ENCODE data around the gene RGS11. TPM values are rescaled to one million over a fixed set of nuclear protein-coding genes. Genes with fewer than 3 reads are reported as not detected.

Gene RGS11
- total and polyA plus RNA-seq, 4 donors, result 0.51 to 1.6 (median 0.77) TPM; not detected in 1

DNA sequence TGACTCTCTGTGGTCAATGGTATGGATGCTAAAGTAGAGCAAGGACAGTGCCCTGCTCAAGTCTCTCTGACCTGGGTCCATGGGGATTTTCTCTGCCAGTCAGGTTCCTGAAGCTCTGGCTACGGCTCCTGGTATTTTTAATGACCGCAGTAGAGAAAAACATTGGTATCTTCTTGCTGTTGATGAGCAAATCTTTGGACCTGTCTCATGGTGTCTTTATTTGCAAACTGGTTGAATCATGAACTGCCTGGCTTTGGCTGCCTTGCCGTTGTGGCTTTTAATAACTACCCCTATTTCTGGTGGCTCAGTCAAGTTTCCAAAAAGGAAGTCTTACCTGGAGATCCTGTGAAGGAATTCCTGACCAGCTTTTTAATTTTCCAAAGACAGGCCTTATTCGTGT, 32.4 kb downstream of the RGS11 start:
- H3K9me3 ChIP-seq (ENCODE audit: control insufficient read depth in 4 of 4, low read length in 3 of 4), result no peaks in the 10 kb centered on the region

DNA sequence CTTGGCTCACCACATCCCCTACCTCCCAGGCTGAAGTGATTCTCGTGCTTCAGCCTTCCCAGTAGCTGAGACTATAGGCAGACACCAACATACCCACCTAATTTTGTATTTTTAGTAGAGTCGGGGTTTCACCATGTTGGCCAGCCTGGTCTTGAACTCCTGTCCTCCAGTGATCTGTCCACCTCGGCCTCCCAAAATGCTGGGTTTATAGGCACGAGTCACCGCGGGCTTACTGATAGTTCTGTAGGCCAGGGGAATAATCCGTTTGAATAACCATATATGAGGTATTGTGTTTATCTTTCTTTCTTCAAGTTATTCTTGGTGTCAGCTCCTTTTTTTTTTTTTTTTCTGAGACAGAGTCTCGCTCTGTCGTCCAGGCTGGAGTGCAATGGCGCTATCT, 33.5 kb downstream of the RGS11 start:
- H3K36me3 ChIP-seq (ENCODE audit: control insufficient read depth in 4 of 4, insufficient read depth in 3 of 4, low read depth in 1 of 4, low read length in 3 of 4), result peaks cover 0 to 6% (median 0%) of the 10 kb centered on the region in 4 donors
- H3K4me3 ChIP-seq (ENCODE audit: low read depth in 1 of 3, low read length in 3 of 3), result no peak overlapping the region
- no peaks in the 10 kb centered on the region for H3K9me3 ChIP-seq (ENCODE audit: control insufficient read depth in 4 of 4, low read length in 3 of 4)
- TF ChIP-seq NR2F2 (IDR thresholded peaks at IDR 0.05) (no peak), HNF4G (IDR thresholded peaks at IDR 0.05) (no peak), HNF4A (conservative IDR thresholded peaks at IDR 0.05) (no peak), SP1 (IDR thresholded peaks at IDR 0.05) (no peak), TAF1 (conservative IDR thresholded peaks at IDR 0.05) (no peak)
- TF ChIP-seq, protein P1, sequence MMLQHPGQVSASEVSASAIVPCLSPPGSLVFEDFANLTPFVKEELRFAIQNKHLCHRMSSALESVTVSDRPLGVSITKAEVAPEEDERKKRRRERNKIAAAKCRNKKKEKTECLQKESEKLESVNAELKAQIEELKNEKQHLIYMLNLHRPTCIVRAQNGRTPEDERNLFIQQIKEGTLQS (IDR thresholded peaks at IDR 0.05), result no peak
- TF ChIP-seq, protein P2, sequence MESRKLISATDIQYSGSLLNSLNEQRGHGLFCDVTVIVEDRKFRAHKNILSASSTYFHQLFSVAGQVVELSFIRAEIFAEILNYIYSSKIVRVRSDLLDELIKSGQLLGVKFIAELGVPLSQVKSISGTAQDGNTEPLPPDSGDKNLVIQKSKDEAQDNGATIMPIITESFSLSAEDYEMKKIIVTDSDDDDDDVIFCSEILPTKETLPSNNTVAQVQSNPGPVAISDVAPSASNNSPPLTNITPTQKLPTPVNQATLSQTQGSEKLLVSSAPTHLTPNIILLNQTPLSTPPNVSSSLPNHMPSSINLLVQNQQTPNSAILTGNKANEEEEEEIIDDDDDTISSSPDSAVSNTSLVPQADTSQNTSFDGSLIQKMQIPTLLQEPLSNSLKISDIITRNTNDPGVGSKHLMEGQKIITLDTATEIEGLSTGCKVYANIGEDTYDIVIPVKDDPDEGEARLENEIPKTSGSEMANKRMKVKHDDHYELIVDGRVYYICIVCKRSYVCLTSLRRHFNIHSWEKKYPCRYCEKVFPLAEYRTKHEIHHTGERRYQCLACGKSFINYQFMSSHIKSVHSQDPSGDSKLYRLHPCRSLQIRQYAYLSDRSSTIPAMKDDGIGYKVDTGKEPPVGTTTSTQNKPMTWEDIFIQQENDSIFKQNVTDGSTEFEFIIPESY (IDR thresholded peaks at IDR 0.05), result no peak
- TF ChIP-seq, protein P3, sequence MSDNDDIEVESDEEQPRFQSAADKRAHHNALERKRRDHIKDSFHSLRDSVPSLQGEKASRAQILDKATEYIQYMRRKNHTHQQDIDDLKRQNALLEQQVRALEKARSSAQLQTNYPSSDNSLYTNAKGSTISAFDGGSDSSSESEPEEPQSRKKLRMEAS (IDR thresholded peaks at IDR 0.05), result no peak
- H3K27ac ChIP-seq (ENCODE audit: low read depth in 1 of 2, low read length in 2 of 2), result no peak overlapping the region
- no peaks in the 10 kb centered on the region for H3K27me3 ChIP-seq (ENCODE audit: control insufficient read depth in 4 of 4, insufficient read depth in 4 of 4, low read length in 3 of 4)
- DNase-seq (ENCODE audit: low spot score), result no peak
- peaks cover 0 to 2% (median 0%) of the 10 kb centered on the region in 4 donors for H3K4me1 ChIP-seq (ENCODE audit: control insufficient read depth in 4 of 4, insufficient read depth in 4 of 4, low read length in 3 of 4)
- WGBS, result 95% methylated on average over 10 of the region's 10 CpGs
- no peak overlapping the region for H3K9ac ChIP-seq (ENCODE audit: low read depth in 1 of 2, low read length in 2 of 2)

More for the DNA sequence above, 32.4 kb downstream of the RGS11 start:
- Histone ChIP-seq H3K27ac (ENCODE audit: low read depth in 1 of 2, low read length in 2 of 2) (no peak overlapping the region), H3K27me3 (ENCODE audit: control insufficient read depth in 4 of 4, insufficient read depth in 4 of 4, low read length in 3 of 4) (no peaks in the 10 kb centered on the region), H3K4me3 (ENCODE audit: low read depth in 1 of 3, low read length in 3 of 3) (no peak overlapping the region), H3K9ac (ENCODE audit: low read depth in 1 of 2, low read length in 2 of 2) (no peak overlapping the region), H3K4me1 (ENCODE audit: control insufficient read depth in 4 of 4, insufficient read depth in 4 of 4, low read length in 3 of 4) (peaks cover 0 to 2% (median 0%) of the 10 kb centered on the region in 4 donors), H3K36me3 (ENCODE audit: control insufficient read depth in 4 of 4, insufficient read depth in 3 of 4, low read depth in 1 of 4, low read length in 3 of 4) (peaks cover 0 to 2% (median 0%) of the 10 kb centered on the region in 4 donors)
- TF ChIP-seq TAF1 (conservative IDR thresholded peaks at IDR 0.05), result no peak
- TF ChIP-seq, protein P3 (IDR thresholded peaks at IDR 0.05), result no peak
- no peak for TF ChIP-seq HNF4A (conservative IDR thresholded peaks at IDR 0.05)
- no peak for TF ChIP-seq HNF4G (IDR thresholded peaks at IDR 0.05)
- TF ChIP-seq, protein P4, sequence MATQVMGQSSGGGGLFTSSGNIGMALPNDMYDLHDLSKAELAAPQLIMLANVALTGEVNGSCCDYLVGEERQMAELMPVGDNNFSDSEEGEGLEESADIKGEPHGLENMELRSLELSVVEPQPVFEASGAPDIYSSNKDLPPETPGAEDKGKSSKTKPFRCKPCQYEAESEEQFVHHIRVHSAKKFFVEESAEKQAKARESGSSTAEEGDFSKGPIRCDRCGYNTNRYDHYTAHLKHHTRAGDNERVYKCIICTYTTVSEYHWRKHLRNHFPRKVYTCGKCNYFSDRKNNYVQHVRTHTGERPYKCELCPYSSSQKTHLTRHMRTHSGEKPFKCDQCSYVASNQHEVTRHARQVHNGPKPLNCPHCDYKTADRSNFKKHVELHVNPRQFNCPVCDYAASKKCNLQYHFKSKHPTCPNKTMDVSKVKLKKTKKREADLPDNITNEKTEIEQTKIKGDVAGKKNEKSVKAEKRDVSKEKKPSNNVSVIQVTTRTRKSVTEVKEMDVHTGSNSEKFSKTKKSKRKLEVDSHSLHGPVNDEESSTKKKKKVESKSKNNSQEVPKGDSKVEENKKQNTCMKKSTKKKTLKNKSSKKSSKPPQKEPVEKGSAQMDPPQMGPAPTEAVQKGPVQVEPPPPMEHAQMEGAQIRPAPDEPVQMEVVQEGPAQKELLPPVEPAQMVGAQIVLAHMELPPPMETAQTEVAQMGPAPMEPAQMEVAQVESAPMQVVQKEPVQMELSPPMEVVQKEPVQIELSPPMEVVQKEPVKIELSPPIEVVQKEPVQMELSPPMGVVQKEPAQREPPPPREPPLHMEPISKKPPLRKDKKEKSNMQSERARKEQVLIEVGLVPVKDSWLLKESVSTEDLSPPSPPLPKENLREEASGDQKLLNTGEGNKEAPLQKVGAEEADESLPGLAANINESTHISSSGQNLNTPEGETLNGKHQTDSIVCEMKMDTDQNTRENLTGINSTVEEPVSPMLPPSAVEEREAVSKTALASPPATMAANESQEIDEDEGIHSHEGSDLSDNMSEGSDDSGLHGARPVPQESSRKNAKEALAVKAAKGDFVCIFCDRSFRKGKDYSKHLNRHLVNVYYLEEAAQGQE (IDR thresholded peaks at IDR 0.05), result no peak
- TF ChIP-seq, protein P1 (IDR thresholded peaks at IDR 0.05), result no peak
- DNase-seq (ENCODE audit: low spot score), result no peak
- WGBS, result 92% methylated on average over 4 of the region's 4 CpGs

DNA sequence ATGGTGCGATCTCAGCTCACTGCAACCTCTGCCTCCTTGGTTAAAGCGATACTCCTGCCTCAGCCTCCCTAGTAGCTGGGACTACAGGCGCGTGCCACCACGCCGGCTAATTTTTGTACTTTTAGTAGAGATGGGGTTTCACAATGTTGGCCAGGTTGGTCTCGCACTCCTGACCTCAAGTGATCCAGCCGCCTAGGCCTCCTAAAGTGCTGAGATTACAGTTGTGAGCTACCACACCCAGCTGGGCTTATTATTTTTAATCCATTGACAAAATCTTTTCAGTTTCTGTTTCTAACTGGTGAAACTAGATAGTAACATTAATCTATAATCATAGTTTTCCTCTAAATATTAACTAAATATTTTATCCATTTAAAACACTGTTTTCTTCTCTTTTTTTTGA, 35.2 kb downstream of the RGS11 start:
- H3K27ac ChIP-seq (ENCODE audit: low read depth in 1 of 2, low read length in 2 of 2), result no peak overlapping the region
- 85% methylated on average over 8 of the region's 8 CpGs for WGBS
- no peaks in the 10 kb centered on the region for H3K27me3 ChIP-seq (ENCODE audit: control insufficient read depth in 4 of 4, insufficient read depth in 4 of 4, low read length in 3 of 4)
- H3K9me3 ChIP-seq (ENCODE audit: control insufficient read depth in 4 of 4, low read length in 3 of 4), result no peaks in the 10 kb centered on the region
- peaks cover 0 to 5% (median 2%) of the 10 kb centered on the region in 4 donors for H3K4me1 ChIP-seq (ENCODE audit: control insufficient read depth in 4 of 4, insufficient read depth in 4 of 4, low read length in 3 of 4)
- H3K36me3 ChIP-seq (ENCODE audit: control insufficient read depth in 4 of 4, insufficient read depth in 3 of 4, low read depth in 1 of 4, low read length in 3 of 4), result peaks cover 0 to 6% (median 0%) of the 10 kb centered on the region in 4 donors
- H3K4me3 ChIP-seq (ENCODE audit: low read depth in 1 of 3, low read length in 3 of 3), result no peak overlapping the region
- no peak for DNase-seq (ENCODE audit: low spot score)
- H3K9ac ChIP-seq (ENCODE audit: low read depth in 1 of 2, low read length in 2 of 2), result no peak overlapping the region
- TF ChIP-seq, protein P3 (IDR thresholded peaks at IDR 0.05), result no peak
- TF ChIP-seq RXRA (IDR thresholded peaks at IDR 0.05) (no peak), FOXA1 (IDR thresholded peaks at IDR 0.05) (no peak), HNF4A (conservative IDR thresholded peaks at IDR 0.05) (no peak), JUND (IDR thresholded peaks at IDR 0.05) (no peak)
- TF ChIP-seq, protein P5, sequence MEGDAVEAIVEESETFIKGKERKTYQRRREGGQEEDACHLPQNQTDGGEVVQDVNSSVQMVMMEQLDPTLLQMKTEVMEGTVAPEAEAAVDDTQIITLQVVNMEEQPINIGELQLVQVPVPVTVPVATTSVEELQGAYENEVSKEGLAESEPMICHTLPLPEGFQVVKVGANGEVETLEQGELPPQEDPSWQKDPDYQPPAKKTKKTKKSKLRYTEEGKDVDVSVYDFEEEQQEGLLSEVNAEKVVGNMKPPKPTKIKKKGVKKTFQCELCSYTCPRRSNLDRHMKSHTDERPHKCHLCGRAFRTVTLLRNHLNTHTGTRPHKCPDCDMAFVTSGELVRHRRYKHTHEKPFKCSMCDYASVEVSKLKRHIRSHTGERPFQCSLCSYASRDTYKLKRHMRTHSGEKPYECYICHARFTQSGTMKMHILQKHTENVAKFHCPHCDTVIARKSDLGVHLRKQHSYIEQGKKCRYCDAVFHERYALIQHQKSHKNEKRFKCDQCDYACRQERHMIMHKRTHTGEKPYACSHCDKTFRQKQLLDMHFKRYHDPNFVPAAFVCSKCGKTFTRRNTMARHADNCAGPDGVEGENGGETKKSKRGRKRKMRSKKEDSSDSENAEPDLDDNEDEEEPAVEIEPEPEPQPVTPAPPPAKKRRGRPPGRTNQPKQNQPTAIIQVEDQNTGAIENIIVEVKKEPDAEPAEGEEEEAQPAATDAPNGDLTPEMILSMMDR (IDR thresholded peaks at IDR 0.05; ENCODE audit: low read depth, low read length, missing input control), result no peak
- TF ChIP-seq, protein P4 (IDR thresholded peaks at IDR 0.05), result no peak

All from liver (tissue), 9 donors.